Measurements from ENCODE around the gene GSK3A. TPM values are rescaled to one million over a fixed set of nuclear protein-coding genes. Genes with fewer than 3 reads are reported as not detected.

Gene GSK3A
- 60.9 TPM for polyA plus RNA-seq (2013, experiment 1 of 2)
- 57.5 TPM for polyA plus RNA-seq (2013, experiment 2 of 2)

DNA sequence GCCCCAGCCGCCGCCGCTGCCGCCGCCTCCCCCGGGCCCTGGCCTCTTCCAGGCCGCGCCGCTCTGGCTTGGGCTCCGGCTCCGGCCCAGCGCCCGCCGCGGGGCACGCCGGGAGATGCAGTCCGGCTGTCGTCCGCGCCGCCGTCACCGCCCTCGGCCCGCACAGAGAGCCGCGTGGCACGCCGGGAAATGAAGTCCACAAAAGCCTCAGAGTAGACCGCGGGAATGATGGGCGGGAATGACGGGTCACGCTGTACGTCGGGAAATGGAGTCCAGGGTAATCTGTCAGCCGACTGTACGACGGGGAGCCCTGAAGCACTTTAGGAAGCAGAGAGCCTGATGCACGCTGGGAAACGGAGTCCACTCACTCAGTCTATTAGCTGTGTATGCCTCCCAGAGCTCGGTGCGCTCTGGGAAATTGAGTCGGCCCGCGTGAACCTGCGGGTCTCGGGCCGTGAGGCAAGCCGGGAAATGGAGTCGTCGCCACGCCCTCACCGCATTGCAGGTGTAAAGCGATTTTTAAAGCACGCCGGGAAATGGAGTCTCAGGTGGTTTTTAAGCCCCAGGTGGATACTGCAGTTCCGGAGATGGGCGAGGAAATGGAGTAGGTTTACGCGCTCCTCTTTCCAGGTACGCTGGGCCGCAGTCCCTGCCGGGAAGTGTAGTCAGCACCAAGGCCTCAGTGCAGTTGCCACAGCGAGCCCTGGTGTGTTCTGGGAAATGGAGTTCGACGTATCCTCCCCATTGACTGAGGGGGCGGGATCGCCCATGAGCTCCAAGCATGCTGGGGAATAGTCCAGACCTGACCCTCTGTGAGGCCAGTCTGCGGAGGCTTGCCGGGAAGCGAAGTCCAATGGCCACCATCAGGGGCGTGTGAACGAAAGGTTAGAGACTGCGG is at the start of gene GSK3A:
TSS of gene GSK3A (minus strand) at position 91 of the 898 bp plus-strand sequence. CDS start 137 bp downstream, outside the sequence.
- peak within 1 kb of the TSS; percentile 93 for H4K8ac ChIP-seq (ENCODE audit: low read length)
- peak within 1 kb of the TSS; percentile 82 to 84 for H3K18ac ChIP-seq (ENCODE audit: low read depth in 1 of 2, low read length in 2 of 2)

DNA sequence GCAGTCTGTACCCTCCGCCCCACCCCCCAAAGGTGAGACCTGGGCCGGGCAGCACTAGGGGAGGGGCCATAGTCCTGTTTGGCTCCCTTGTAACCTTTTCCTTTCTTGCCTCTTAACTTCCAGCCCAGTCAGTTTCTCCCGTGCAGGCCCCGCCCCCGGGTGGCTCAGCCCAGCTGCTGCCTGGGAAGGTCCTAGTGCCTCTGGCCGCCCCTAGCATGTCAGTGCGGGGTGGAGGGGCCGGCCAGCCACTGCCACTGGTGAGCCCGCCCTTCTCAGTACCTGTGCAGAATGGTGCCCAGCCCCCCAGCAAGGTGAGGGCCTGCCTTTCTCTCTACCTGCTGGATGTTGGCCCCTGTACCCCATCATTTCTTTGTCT is 49.0 kb upstream of the GSK3A start:
- Histone ChIP-seq H3K4ac (ENCODE audit: low read depth in 1 of 2, low read length in 2 of 2) (no peak overlapping the region), H2AFZ (ENCODE audit: low read depth, low read length) (no peak overlapping the region)
- DNase-seq: no peak

More for the DNA sequence above, at the start of gene GSK3A:
- peaks cover 25% of the 10 kb centered on the region for H3K79me1 ChIP-seq (replicated peaks; ENCODE audit: low read length, poor library complexity, severe bottlenecking)
- H2AFZ ChIP-seq (ENCODE audit: low read depth, low read length): peak within 1 kb of the TSS; percentile 51
- peak within 1 kb of the TSS; percentile 66 to 80 for H3K14ac ChIP-seq (ENCODE audit: low read length in 2 of 2)
- peak; percentile 100 for DNase-seq
- peak within 1 kb of the TSS; percentile 85 for H4K91ac ChIP-seq (ENCODE audit: low read length)
- peak within 1 kb of the TSS; percentile 60 to 84 for H3K4ac ChIP-seq (ENCODE audit: low read depth in 1 of 2, low read length in 2 of 2)
- peaks cover 28% of the 10 kb centered on the region for H3K4me1 ChIP-seq (ENCODE audit: control insufficient read depth, insufficient read depth, low read depth, low read length)
- H2BK12ac ChIP-seq (ENCODE audit: low read length in 2 of 2): no peak within 1 kb of the TSS
- peak within 1 kb of the TSS in 1 of 2 experiments; percentile 81 for H3K23ac ChIP-seq (ENCODE audit: low read length in 2 of 2)
- H2BK120ac ChIP-seq (ENCODE audit: low read depth, low read length): peak within 1 kb of the TSS; percentile 77
- peaks cover 18 to 33% of the 10 kb centered on the region in 2 experiments for H3K36me3 ChIP-seq (ENCODE audit: control insufficient read depth in 1 of 2, insufficient read depth in 2 of 2, low read depth in 1 of 2, low read length in 2 of 2)
- H3K4me2 ChIP-seq (ENCODE audit: low read length, poor library complexity, severe bottlenecking): peak within 1 kb of the TSS; percentile 84
- H3K4me3 ChIP-seq (ENCODE audit: insufficient read depth in 1 of 2, low read depth in 1 of 2, low read length in 2 of 2): peak within 1 kb of the TSS; percentile 85 to 94
- no peaks in the 10 kb centered on the region for H3K9me3 ChIP-seq (ENCODE audit: control insufficient read depth, low read length)
- peak within 1 kb of the TSS; percentile 99 for H3K9ac ChIP-seq (ENCODE audit: low read length)
- no peak within 1 kb of the TSS for H2BK15ac ChIP-seq (ENCODE audit: low read depth, poor library complexity, severe bottlenecking)
- peak within 1 kb of the TSS; percentile 29 for H2AK5ac ChIP-seq (ENCODE audit: low read length, severe bottlenecking)
- peak within 1 kb of the TSS; percentile 79 for H2BK5ac ChIP-seq (ENCODE audit: low read depth, low read length, poor library complexity, severe bottlenecking)
- peak within 1 kb of the TSS; percentile 67 for H3K27ac ChIP-seq (ENCODE audit: low read length, poor library complexity, severe bottlenecking)
- WGBS: under 1% methylated on average over 76 of the region's 76 CpGs
- no peaks in the 10 kb centered on the region for H3K27me3 ChIP-seq (ENCODE audit: control insufficient read depth in 1 of 2, insufficient read depth in 1 of 2, low read length in 2 of 2)

DNA sequence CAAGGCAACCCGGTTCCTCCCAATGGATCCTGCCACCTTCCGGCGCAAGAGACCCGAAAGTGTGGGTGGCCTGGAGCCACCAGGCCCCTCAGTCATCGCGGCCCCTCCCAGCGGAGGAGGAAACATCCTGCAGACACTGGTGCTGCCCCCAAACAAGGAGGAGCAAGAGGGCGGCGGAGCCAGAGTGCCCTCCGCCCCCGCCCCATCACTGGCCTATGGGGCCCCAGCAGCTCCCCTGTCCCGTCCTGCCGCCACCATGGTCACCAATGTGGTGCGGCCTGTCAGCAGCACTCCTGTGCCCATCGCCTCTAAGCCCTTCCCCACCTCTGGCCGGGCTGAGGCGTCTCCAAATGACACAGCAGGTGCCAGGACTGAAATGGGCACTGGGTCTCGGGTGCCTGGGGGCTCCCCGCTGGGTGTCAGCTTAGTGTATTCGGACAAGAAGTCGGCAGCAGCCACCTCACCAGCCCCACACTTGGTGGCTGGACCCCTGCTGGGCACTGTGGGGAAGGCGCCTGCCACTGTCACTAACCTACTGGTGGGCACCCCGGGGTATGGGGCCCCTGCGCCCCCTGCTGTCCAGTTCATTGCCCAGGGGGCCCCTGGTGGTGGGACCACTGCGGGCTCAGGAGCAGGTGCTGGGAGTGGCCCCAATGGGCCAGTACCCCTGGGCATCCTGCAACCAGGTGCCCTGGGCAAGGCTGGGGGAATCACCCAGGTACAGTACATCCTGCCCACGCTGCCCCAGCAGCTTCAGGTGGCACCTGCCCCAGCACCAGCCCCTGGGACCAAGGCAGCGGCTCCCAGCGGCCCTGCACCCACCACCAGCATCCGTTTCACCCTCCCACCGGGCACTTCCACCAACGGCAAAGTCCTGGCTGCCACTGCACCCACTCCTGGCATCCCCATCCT is 48.4 kb upstream of the GSK3A start:
- Histone ChIP-seq H2BK15ac (ENCODE audit: low read depth, poor library complexity, severe bottlenecking) (no peak overlapping the region), H3K4me2 (ENCODE audit: low read length, poor library complexity, severe bottlenecking) (no peak overlapping the region), H3K23ac (ENCODE audit: low read length in 2 of 2) (no peak overlapping the region), H2BK5ac (ENCODE audit: low read depth, low read length, poor library complexity, severe bottlenecking) (no peak overlapping the region), H2BK12ac (ENCODE audit: low read length in 2 of 2) (no peak overlapping the region), H3K4me1 (ENCODE audit: control insufficient read depth, insufficient read depth, low read depth, low read length) (peaks cover 23% of the 10 kb centered on the region), H4K8ac (ENCODE audit: low read length) (no peak overlapping the region), H3K14ac (ENCODE audit: low read length in 2 of 2) (no peak overlapping the region), H3K4me3 (ENCODE audit: insufficient read depth in 1 of 2, low read depth in 1 of 2, low read length in 2 of 2) (no peak overlapping the region), H2AK5ac (ENCODE audit: low read length, severe bottlenecking) (no peak overlapping the region), H3K18ac (ENCODE audit: low read depth in 1 of 2, low read length in 2 of 2) (no peak overlapping the region), H3K9ac (ENCODE audit: low read length) (no peak overlapping the region), H3K27ac (ENCODE audit: low read length, poor library complexity, severe bottlenecking) (no peak overlapping the region), H4K91ac (ENCODE audit: low read length) (no peak overlapping the region), H3K36me3 (ENCODE audit: control insufficient read depth in 1 of 2, insufficient read depth in 2 of 2, low read depth in 1 of 2, low read length in 2 of 2) (peaks cover 90 to 98% of the 10 kb centered on the region in 2 experiments), H2BK120ac (ENCODE audit: low read depth, low read length) (no peak overlapping the region), H3K27me3 (ENCODE audit: control insufficient read depth in 1 of 2, insufficient read depth in 1 of 2, low read length in 2 of 2) (no peaks in the 10 kb centered on the region), H3K4ac (ENCODE audit: low read depth in 1 of 2, low read length in 2 of 2) (no peak overlapping the region), H2AFZ (ENCODE audit: low read depth, low read length) (no peak overlapping the region), H3K79me1 (replicated peaks; ENCODE audit: low read length, poor library complexity, severe bottlenecking) (peaks cover 58% of the 10 kb centered on the region), H3K9me3 (ENCODE audit: control insufficient read depth, low read length) (no peaks in the 10 kb centered on the region)
- peak; percentile 54 for DNase-seq
- WGBS: 92% methylated on average over 31 of the region's 31 CpGs

More for the DNA sequence above, 49.0 kb upstream of the GSK3A start:
- no peaks in the 10 kb centered on the region for H3K27me3 ChIP-seq (ENCODE audit: control insufficient read depth in 1 of 2, insufficient read depth in 1 of 2, low read length in 2 of 2)
- no peak overlapping the region for H3K4me3 ChIP-seq (ENCODE audit: insufficient read depth in 1 of 2, low read depth in 1 of 2, low read length in 2 of 2)
- no peak overlapping the region for H3K27ac ChIP-seq (ENCODE audit: low read length, poor library complexity, severe bottlenecking)
- H2AK5ac ChIP-seq (ENCODE audit: low read length, severe bottlenecking): no peak overlapping the region
- no peak overlapping the region for H2BK5ac ChIP-seq (ENCODE audit: low read depth, low read length, poor library complexity, severe bottlenecking)
- no peak overlapping the region for H3K4me2 ChIP-seq (ENCODE audit: low read length, poor library complexity, severe bottlenecking)
- H3K9me3 ChIP-seq (ENCODE audit: control insufficient read depth, low read length): no peaks in the 10 kb centered on the region
- no peak overlapping the region for H3K18ac ChIP-seq (ENCODE audit: low read depth in 1 of 2, low read length in 2 of 2)
- H2BK12ac ChIP-seq (ENCODE audit: low read length in 2 of 2): no peak overlapping the region
- H3K79me1 ChIP-seq (replicated peaks; ENCODE audit: low read length, poor library complexity, severe bottlenecking): peaks cover 52% of the 10 kb centered on the region
- no peak overlapping the region for H3K14ac ChIP-seq (ENCODE audit: low read length in 2 of 2)
- H3K9ac ChIP-seq (ENCODE audit: low read length): no peak overlapping the region
- no peak overlapping the region for H4K8ac ChIP-seq (ENCODE audit: low read length)
- H3K23ac ChIP-seq (ENCODE audit: low read length in 2 of 2): no peak overlapping the region
- peaks cover 95 to 99% of the 10 kb centered on the region in 2 experiments for H3K36me3 ChIP-seq (ENCODE audit: control insufficient read depth in 1 of 2, insufficient read depth in 2 of 2, low read depth in 1 of 2, low read length in 2 of 2)
- H2BK120ac ChIP-seq (ENCODE audit: low read depth, low read length): no peak overlapping the region
- peaks cover 17% of the 10 kb centered on the region for H3K4me1 ChIP-seq (ENCODE audit: control insufficient read depth, insufficient read depth, low read depth, low read length)
- no peak overlapping the region for H2BK15ac ChIP-seq (ENCODE audit: low read depth, poor library complexity, severe bottlenecking)
- WGBS: 71% methylated on average over 9 of the region's 9 CpGs
- H4K91ac ChIP-seq (ENCODE audit: low read length): no peak overlapping the region
